B cell (primary cell): Measurements from ENCODE around the gene ATP8A2.

Experiments
- EZH2 ChIP-seq: IDR thresholded peaks from 2 replicates; pipeline ENCODE4 v1.6.1; 2012; ENCODE audit warnings: borderline replicate concordance, low read depth, mild to moderate bottlenecking, moderate library complexity, low read length; ENCODE audit not compliant: insufficient read depth, poor library complexity, severe bottlenecking
- TF ChIP-seq, protein P1 (sequence below): fragments of 200-600 bp; IDR thresholded peaks from one replicate; pipeline ENCODE4 v1.8.0; 2022; ENCODE audit warnings: antibody characterized with exemption, mild to moderate bottlenecking

DNA sequence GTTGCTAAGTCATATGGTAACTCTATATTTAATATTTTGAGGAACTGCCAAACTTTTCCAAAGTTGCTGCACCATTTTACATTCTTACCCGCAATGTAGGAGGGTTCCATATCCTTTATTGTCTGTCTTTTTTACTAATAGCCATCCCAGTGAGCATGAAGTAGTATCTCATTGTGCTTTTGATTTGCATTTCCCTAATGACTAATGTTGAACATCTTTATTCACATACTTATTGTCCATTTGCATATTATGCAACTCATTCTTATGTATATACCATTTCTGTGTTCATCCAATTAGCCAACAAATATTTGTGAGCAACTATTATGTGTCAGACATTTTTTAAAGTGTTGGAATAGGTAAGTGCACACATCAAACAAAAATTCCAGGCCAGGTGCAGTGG, 20.4 kb upstream of the ATP8A2 start:
- TF ChIP-seq, protein P1, sequence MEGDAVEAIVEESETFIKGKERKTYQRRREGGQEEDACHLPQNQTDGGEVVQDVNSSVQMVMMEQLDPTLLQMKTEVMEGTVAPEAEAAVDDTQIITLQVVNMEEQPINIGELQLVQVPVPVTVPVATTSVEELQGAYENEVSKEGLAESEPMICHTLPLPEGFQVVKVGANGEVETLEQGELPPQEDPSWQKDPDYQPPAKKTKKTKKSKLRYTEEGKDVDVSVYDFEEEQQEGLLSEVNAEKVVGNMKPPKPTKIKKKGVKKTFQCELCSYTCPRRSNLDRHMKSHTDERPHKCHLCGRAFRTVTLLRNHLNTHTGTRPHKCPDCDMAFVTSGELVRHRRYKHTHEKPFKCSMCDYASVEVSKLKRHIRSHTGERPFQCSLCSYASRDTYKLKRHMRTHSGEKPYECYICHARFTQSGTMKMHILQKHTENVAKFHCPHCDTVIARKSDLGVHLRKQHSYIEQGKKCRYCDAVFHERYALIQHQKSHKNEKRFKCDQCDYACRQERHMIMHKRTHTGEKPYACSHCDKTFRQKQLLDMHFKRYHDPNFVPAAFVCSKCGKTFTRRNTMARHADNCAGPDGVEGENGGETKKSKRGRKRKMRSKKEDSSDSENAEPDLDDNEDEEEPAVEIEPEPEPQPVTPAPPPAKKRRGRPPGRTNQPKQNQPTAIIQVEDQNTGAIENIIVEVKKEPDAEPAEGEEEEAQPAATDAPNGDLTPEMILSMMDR = no peak
- TF ChIP-seq EZH2 = no peak
